ENCODE measurements around the gene P2RY10.

P2RY10 gene

GRCh38 chrX:78945186-78945912, at the start of gene P2RY10:
Gene P2RY10 (plus strand): TSS chrX:78945391. CDS start chrX:78960521, 15,130 bp downstream.
- no peak for TF ChIP-seq CTCF (IDR thresholded peaks at IDR 0.05; ENCODE audit: control insufficient read depth, insufficient read depth, low read depth, low read length, missing control alignments)
- DNase-seq (ENCODE audit: low read depth) = no peak
- H3K4me3 ChIP-seq (ENCODE audit: control insufficient read depth, low read depth, low read length) = no peak within 1 kb of the TSS

- DNase-seq (ENCODE audit: low read depth) = no peak
- no peak for TF ChIP-seq CTCF (IDR thresholded peaks at IDR 0.05; ENCODE audit: control insufficient read depth, insufficient read depth, low read depth, low read length, missing control alignments)
- H3K4me3 ChIP-seq (ENCODE audit: control insufficient read depth, low read depth, low read length) = no peak overlapping the region
These were observed 22.4 kb upstream of the P2RY10 start for GRCh38 chrX:78922754-78923153.

- TF ChIP-seq CTCF (IDR thresholded peaks at IDR 0.05; ENCODE audit: control insufficient read depth, insufficient read depth, low read depth, low read length, missing control alignments) = no peak
- H3K4me3 ChIP-seq (ENCODE audit: control insufficient read depth, low read depth, low read length) = no peak overlapping the region
- DNase-seq (ENCODE audit: low read depth) = no peak
These were observed 21.8 kb upstream of the P2RY10 start for GRCh38 chrX:78923198-78924015.

GRCh38 chrX:78931814-78932213, 13.4 kb upstream of the P2RY10 start:
- no peak for DNase-seq (ENCODE audit: low read depth)
- no peak for TF ChIP-seq CTCF (IDR thresholded peaks at IDR 0.05; ENCODE audit: control insufficient read depth, insufficient read depth, low read depth, low read length, missing control alignments)

GRCh38 chrX:78934866-78935265, 10.3 kb upstream of the P2RY10 start:
- H3K4me3 ChIP-seq (ENCODE audit: control insufficient read depth, low read depth, low read length) = no peak overlapping the region
- TF ChIP-seq CTCF (IDR thresholded peaks at IDR 0.05; ENCODE audit: control insufficient read depth, insufficient read depth, low read depth, low read length, missing control alignments) = no peak
- no peak for DNase-seq (ENCODE audit: low read depth)

More at GRCh38 chrX:78931814-78932213, 13.4 kb upstream of the P2RY10 start:
- no peak overlapping the region for H3K4me3 ChIP-seq (ENCODE audit: control insufficient read depth, low read depth, low read length)

GRCh38 chrX:78944351-78944750, 840 bp upstream of the P2RY10 start:
- no peak for DNase-seq (ENCODE audit: low read depth)
- TF ChIP-seq CTCF (IDR thresholded peaks at IDR 0.05; ENCODE audit: control insufficient read depth, insufficient read depth, low read depth, low read length, missing control alignments) = no peak
- H3K4me3 ChIP-seq (ENCODE audit: control insufficient read depth, low read depth, low read length) = no peak overlapping the region
